HepG2 (cell line): Measurements from ENCODE around the gene BASP1.

ENCODE experiments used
- AKAP8 ChIP-seq: sonication (generic); formaldehyde crosslinking; IDR thresholded peaks from 2 replicates; pipeline ENCODE4 v1.5.1; 2020; ENCODE audit warnings: mild to moderate bottlenecking, missing genetic modification reagents
- CTCF ChIP-seq: sonication (generic); formaldehyde crosslinking; IDR thresholded peaks from 2 replicates; pipeline ENCODE4 v1.5.0; 2020; ENCODE audit warnings: mild to moderate bottlenecking, missing genetic modification reagents, moderate library complexity
- DNMT3B ChIP-seq: conservative IDR thresholded peaks from 2 replicates; pipeline ENCODE4 v1.6.1; 2016; ENCODE audit warnings: missing biosample characterization, control low read depth
- IRF2 ChIP-seq: IDR thresholded peaks from 2 replicates; pipeline ENCODE4 v1.6.1; 2018; ENCODE audit warnings: missing genetic modification reagents, missing compliant biosample characterization
- IRX3 ChIP-seq: sonication (generic); formaldehyde crosslinking; IDR thresholded peaks from 2 replicates; pipeline ENCODE4 v1.8.1; 2023; ENCODE audit warnings: mild to moderate bottlenecking, low read depth, missing genetic modification reagents, borderline replicate concordance
- ISL2 ChIP-seq: sonication (generic); formaldehyde crosslinking; IDR thresholded peaks from 2 replicates; pipeline ENCODE4 v1.5.0; 2020; ENCODE audit warnings: missing genetic modification reagents
- NFRKB ChIP-seq: fragments of 450-650 bp; IDR thresholded peaks from 2 replicates; pipeline ENCODE4 v1.6.1; 2017
- NKX3-1 ChIP-seq: sonication (generic); formaldehyde crosslinking; IDR thresholded peaks from 2 replicates; pipeline ENCODE4 v1.5.0; 2020; ENCODE audit warnings: missing genetic modification reagents
- REST ChIP-seq, 2 experiments: IDR thresholded peaks; 2 replicates each; pipeline ENCODE4 v1.6.1; 2011 to 2012; ENCODE audit warnings: low read length in 2 of 2, borderline replicate concordance in 1 of 2, low read depth in 1 of 2, mild to moderate bottlenecking in 1 of 2, moderate library complexity in 1 of 2
- ZBTB46 ChIP-seq: sonication (generic); formaldehyde crosslinking; IDR thresholded peaks from 2 replicates; pipeline ENCODE4 v1.4.0; 2020; ENCODE audit warnings: mild to moderate bottlenecking, missing genetic modification reagents, borderline replicate concordance
- ZNF143 ChIP-seq: sonication (generic); formaldehyde crosslinking; IDR thresholded peaks from 2 replicates; pipeline ENCODE4 v1.4.0; 2020; ENCODE audit warnings: missing genetic modification reagents
- ZNF609 ChIP-seq: sonication (generic); formaldehyde crosslinking; IDR thresholded peaks from 2 replicates; pipeline ENCODE4 v1.4.0; 2020; ENCODE audit warnings: mild to moderate bottlenecking, missing genetic modification reagents, borderline replicate concordance
- ZNF740 ChIP-seq: sonication (generic); formaldehyde crosslinking; IDR thresholded peaks from 2 replicates; pipeline ENCODE4 v1.4.0; 2020; ENCODE audit warnings: missing genetic modification reagents

GRCh38 chr5:17249029-17249634 is 31.7 kb downstream of the BASP1 start:
- TF ChIP-seq IRX3: no peak
- TF ChIP-seq NKX3-1 (CRISPR knock-in tag): no peak
- TF ChIP-seq CTCF (CRISPR knock-in tag): no peak
- TF ChIP-seq AKAP8 (CRISPR knock-in tag): no peak
- no peak for TF ChIP-seq ZNF609 (CRISPR knock-in tag)
- TF ChIP-seq IRF2 (CRISPR knock-in tag): no peak
- no peak for TF ChIP-seq ZNF143 (CRISPR knock-in tag)
- no peak for TF ChIP-seq ISL2
- TF ChIP-seq ZBTB46 (CRISPR knock-in tag): no peak
- no peak for TF ChIP-seq DNMT3B (CRISPR knock-in tag)
- TF ChIP-seq ZNF740: no peak
- no peak for TF ChIP-seq REST (IDR thresholded peaks at IDR 0.05; ENCODE audit: borderline replicate concordance in 1 of 2, low read depth in 1 of 2, low read length in 2 of 2)
- TF ChIP-seq NFRKB: no peak
